Adrenal gland (tissue), 12 donors: ENCODE results near the gene TULP4. TPM values are rescaled to one million over a fixed set of nuclear protein-coding genes. Genes with fewer than 3 reads are reported as not detected.

Experiments used
- DNase-seq, 7 donors: peaks; one replicate each; pipeline ENCODE4 v3.0.0-alpha.2; 2019 to 2020
- H3K27ac ChIP-seq, 5 donors: fragments of 200-600 bp; sonication (generic) in 4 of 5; 1 replicate in 3 of 5; 2 replicates in 2 of 5; pipeline versions ENCODE4 v1.5.1 to v1.8.0; 2016 to 2020; ENCODE audit warnings: mild to moderate bottlenecking in 1 of 5
- H3K27me3 ChIP-seq: fragments of 200-600 bp; 2 replicates; pipeline ENCODE4 v1.8.0; 2021
- H3K36me3 ChIP-seq, 2 donors: fragments of 200-600 bp; replicated peaks in 1 of 2; 1 replicate in 1 of 2; 2 replicates in 1 of 2; pipeline versions ENCODE4 v1.5.1 to v1.8.0; 2018 to 2022
- H3K4me1 ChIP-seq, 2 donors: fragments of 200-600 bp; replicated peaks in 1 of 2; 1 replicate in 1 of 2; 2 replicates in 1 of 2; pipeline versions ENCODE4 v1.5.1 to v1.8.0; 2018 to 2021
- H3K4me3 ChIP-seq, 4 donors: fragments of 200-600 bp; sonication (generic) in 3 of 4; one replicate each; pipeline ENCODE4 v1.5.1; 2016 to 2018
- H3K9me3 ChIP-seq, 3 donors: fragments of 200-600 bp; sonication (generic) in 1 of 3; replicated peaks in 1 of 3; 1 replicate in 2 of 3; 2 replicates in 1 of 3; pipeline versions ENCODE4 v1.5.1 to v1.8.0; 2016 to 2021
- POLR2A ChIP-seq, 2 donors: fragments of 450-650 bp; IDR thresholded peaks; one replicate each; pipeline ENCODE4 v1.6.1; 2017; ENCODE audit warnings: antibody characterized with exemption in 2 of 2, mild to moderate bottlenecking in 2 of 2, moderate library complexity in 1 of 2
- WGBS, 4 donors: extraction: QIAGEN DNeasy Blood & Tissue Kit in 2 of 4; methylation state at CpG; one replicate each; pipeline versions ENCODE4 v1.1.5 to v1.1.7; 2013 to 2017; 5-methylcytosine and 5-hydroxymethylcytosine counted together
- intact Hi-C, 2 donors: fragments of 100-400 bp; cut with DNase I; formaldehyde crosslinking; loops; one replicate each; pipeline versions ENCODE4 v1.14.1 to v1.15.0; 2022 to 2023
- polyA plus RNA-seq, 3 donors: library from polyadenylated mRNA; stranded (reverse); fragments of 200-250 nt in 2 of 3; fragments of 350-450 nt in 1 of 3; fragmentation: Illumina TruSeq in 1 of 3; extraction: RNeasy Lipid Tissue Mini Kit (QIAGEN cat#74804) in 1 of 3; gene quantifications; one replicate each; pipeline ENCODE4 v1.2.3, GENCODE V29; 2013 to 2014
- total RNA-seq, 9 donors: library from RNA; depleted of rRNA in 4 of 9; stranded (reverse); fragments of >200 nt in 4 of 9; fragments of 120-200 nt in 1 of 9; fragmentation: NEBNext Ultra II Directional in 1 of 9; extraction: Animal tissue kit (Norgen Biotek cat#: 25700) in 1 of 9; gene quantifications; one replicate each; pipeline versions ENCODE4 v1.1.0 to v1.2.4, GENCODE V29; 2013 to 2023
- TF ChIP-seq, protein P1 (sequence below), 6 experiments: fragments of 450-650 bp in 4 of 6; fragments of 200-600 bp in 2 of 6; sonication (generic) in 1 of 6; IDR thresholded peaks; 1 replicate in 5 of 6; 2 replicates in 1 of 6; pipeline versions ENCODE4 v1.5.1 to v1.8.0; 2016 to 2021; ENCODE audit warnings: antibody characterized with exemption in 6 of 6, mild to moderate bottlenecking in 2 of 6, moderate library complexity in 1 of 6
- donor health status: healthy with polysubstance abuse.
- donor health status: Bipolar disorder and iron deficiency.
- donor health status: DM: yes; HTN: yes; CAD: no.
- donor health status: DM: no; HTN: no; CAD: no.
- donor health status: DM: no; HTN: no; CAD: no.
- donor health status: DM: yes; HTN: yes; CAD: no.

TULP4 gene
- total and polyA plus RNA-seq, 12 donors: 1.9 to 89.6 (median 61.4) TPM

DNA sequence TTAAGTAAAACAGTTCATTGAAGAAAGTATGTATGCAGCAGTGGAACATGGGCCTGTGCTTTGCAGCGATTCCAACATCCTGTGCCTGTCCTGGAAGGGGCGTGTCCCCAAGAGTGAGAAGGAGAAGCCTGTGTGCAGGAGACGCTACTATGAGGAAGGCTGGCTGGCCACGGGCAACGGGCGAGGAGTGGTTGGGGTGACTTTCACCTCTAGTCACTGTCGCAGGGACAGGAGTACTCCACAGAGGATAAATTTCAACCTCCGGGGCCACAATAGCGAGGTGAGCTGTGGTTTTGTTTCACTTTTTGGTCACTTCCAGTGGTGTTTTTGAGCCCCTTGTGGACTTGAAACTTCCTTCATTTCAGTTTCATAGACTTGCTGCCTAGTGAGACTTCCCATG lies 1.7 kb downstream of the TULP4 start:
- Histone ChIP-seq H3K36me3 (no peaks in the 10 kb centered on the region), H3K4me3 (no peak overlapping the region), H3K27me3 (no peaks in the 10 kb centered on the region), H3K9me3 (no peaks in the 10 kb centered on the region), H3K4me1 (no peaks in the 10 kb centered on the region), H3K27ac (no peak overlapping the region)
- no peak for TF ChIP-seq POLR2A (IDR thresholded peaks at IDR 0.05)
- TF ChIP-seq, protein P1, sequence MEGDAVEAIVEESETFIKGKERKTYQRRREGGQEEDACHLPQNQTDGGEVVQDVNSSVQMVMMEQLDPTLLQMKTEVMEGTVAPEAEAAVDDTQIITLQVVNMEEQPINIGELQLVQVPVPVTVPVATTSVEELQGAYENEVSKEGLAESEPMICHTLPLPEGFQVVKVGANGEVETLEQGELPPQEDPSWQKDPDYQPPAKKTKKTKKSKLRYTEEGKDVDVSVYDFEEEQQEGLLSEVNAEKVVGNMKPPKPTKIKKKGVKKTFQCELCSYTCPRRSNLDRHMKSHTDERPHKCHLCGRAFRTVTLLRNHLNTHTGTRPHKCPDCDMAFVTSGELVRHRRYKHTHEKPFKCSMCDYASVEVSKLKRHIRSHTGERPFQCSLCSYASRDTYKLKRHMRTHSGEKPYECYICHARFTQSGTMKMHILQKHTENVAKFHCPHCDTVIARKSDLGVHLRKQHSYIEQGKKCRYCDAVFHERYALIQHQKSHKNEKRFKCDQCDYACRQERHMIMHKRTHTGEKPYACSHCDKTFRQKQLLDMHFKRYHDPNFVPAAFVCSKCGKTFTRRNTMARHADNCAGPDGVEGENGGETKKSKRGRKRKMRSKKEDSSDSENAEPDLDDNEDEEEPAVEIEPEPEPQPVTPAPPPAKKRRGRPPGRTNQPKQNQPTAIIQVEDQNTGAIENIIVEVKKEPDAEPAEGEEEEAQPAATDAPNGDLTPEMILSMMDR (IDR thresholded peaks at IDR 0.05): no peak
- DNase-seq: peak in 3 of 7 donors; percentile 16 to 36 (median 18)
- intact Hi-C loops: no loop called here
- 74 to 80% (median 76%) methylated on average over 8 to 9 of the region's 9 CpGs for WGBS, 4 donors

DNA sequence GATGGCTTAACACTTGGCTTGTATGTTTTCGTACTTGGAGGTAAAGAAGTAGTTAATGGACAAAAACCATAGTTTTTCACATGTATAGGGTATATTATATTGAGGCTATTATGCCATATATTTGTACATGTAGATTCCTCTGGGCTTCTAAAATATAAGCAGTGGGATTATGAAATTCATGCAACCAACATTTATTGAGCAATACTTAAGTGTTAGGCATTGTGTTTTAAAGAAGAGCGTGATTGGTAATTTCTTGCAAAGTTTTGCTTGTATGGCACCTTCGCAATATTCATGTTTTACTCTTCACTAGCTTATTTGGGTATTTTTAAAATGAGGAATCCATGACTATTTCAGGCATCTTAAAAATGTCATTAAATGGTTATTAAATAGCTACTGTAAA lies 2.5 kb downstream of the TULP4 start:
- Histone ChIP-seq H3K27ac (no peak overlapping the region), H3K36me3 (no peaks in the 10 kb centered on the region), H3K4me1 (no peaks in the 10 kb centered on the region), H3K27me3 (no peaks in the 10 kb centered on the region), H3K4me3 (no peak overlapping the region), H3K9me3 (no peaks in the 10 kb centered on the region)
- TF ChIP-seq, protein P1 (IDR thresholded peaks at IDR 0.05): no peak
- no peak for TF ChIP-seq POLR2A (IDR thresholded peaks at IDR 0.05)
- WGBS, 4 donors: 89 to 92% (median 90%) methylated on average over 3 of the region's 3 CpGs
- intact Hi-C loops: no loop called here
- no peak for DNase-seq

DNA sequence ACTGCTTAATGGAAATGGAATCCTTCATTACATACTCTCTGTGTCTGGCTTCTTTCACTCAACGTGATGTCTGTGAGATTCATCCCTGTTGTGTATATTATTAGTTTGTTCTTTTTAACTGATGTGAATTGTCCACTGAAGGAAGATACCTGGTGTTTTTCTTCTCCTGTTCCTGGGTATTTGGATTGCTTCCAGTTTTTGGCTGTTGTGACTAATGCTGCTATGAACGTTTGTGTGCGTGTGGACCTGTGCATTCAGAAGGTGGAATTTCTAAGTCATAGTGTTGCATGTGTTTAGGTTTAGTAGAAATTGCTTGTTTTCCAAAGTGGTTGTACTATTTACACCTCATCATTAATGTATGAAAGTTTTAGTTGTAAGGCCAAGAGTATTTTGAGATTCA lies 3.8 kb downstream of the TULP4 start:
- Histone ChIP-seq H3K4me1 (no peaks in the 10 kb centered on the region), H3K9me3 (no peaks in the 10 kb centered on the region), H3K27me3 (no peaks in the 10 kb centered on the region), H3K4me3 (no peak overlapping the region), H3K27ac (no peak overlapping the region), H3K36me3 (no peaks in the 10 kb centered on the region)
- intact Hi-C loops: no loop called here
- DNase-seq: no peak
- WGBS, 4 donors: 55 to 67% (median 63%) methylated on average over 3 of the region's 3 CpGs
- no peak for TF ChIP-seq POLR2A (IDR thresholded peaks at IDR 0.05)
- TF ChIP-seq, protein P1 (IDR thresholded peaks at IDR 0.05): no peak

DNA sequence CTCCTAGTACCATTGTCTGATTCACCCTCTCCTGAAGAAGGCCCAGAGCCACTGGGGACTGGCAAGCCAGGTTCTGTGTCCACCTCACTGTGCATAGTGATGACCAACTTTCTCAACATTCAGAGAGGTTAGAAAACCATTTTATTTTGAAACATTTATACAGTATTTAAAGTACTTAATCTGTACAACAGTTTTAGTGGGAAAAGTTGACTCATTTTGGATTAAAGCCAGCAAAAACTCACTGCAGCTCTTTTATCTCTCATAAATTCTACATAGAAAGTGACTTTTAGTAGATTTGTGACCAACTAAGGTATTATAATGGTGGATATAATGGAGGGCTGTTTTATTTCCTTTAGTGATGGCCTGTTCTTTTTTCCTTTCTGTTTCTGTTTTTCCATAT lies 9.7 kb downstream of the TULP4 start:
- peak in 2 of 7 donors; percentile 15 to 23 for DNase-seq
- TF ChIP-seq POLR2A (IDR thresholded peaks at IDR 0.05): no peak
- TF ChIP-seq, protein P1 (IDR thresholded peaks at IDR 0.05): no peak
- intact Hi-C loops: no loop called here
- H3K36me3 ChIP-seq: no peaks in the 10 kb centered on the region
- no peak overlapping the region for H3K4me3 ChIP-seq
- peaks cover 22 to 23% of the 10 kb centered on the region in 2 donors for H3K4me1 ChIP-seq
- no peaks in the 10 kb centered on the region for H3K27me3 ChIP-seq
- no peaks in the 10 kb centered on the region for H3K9me3 ChIP-seq
- H3K27ac ChIP-seq: peak overlapping the region in 3 of 5 donors; percentile 21 to 48 (median 35)
